Transverse colon (tissue), 3 donors: ENCODE results near the gene PYGL.

Experiments
- CTCF ChIP-seq, 5 experiments: fragments of 200-600 bp in 3 of 5; fragments of 450-650 bp in 2 of 5; sonication (generic) in 3 of 5; IDR thresholded peaks; 1 replicate in 2 of 5; 2 replicates in 3 of 5; pipeline ENCODE4 v1.5.1; 2016 to 2017; ENCODE audit warnings: antibody characterized with exemption in 5 of 5, inconsistent platforms in 3 of 5, mild to moderate bottlenecking in 2 of 5, moderate library complexity in 1 of 5
- POLR2A ChIP-seq: fragments of 450-650 bp; IDR thresholded peaks from one replicate; pipeline ENCODE4 v1.6.1; 2016; ENCODE audit warnings: antibody characterized with exemption, mild to moderate bottlenecking, moderate library complexity

DNA sequence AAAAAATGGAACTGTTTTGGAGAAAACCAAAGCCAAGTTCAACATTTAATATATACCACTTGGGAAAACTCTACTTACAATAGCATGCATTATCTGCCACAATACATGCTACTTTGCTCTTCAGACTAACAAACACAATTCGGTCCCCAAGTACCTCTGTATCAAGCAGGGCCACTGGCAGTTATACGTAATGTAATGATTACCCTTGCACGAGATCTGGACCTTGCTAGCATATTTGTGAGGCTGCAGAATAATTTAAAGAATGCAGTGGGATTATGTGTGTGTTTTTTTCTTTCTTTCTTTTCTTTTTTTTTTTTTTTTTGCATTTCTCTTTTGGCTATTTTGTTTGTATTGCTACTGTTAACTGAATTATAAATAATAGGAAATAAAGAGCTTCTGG, 22.8 kb upstream of the PYGL start:
- TF ChIP-seq CTCF (IDR thresholded peaks at IDR 0.05) (no peak), POLR2A (no peak)
